GM12878 (cell line): ENCODE measurements around the gene TRIM22. TPM values are rescaled to one million over a fixed set of nuclear protein-coding genes. Genes with fewer than 3 reads are reported as not detected.

ENCODE experiments used
- ATAC-seq: fragments of 200-7000 bp; cut with Tn5 transposase; 3 replicates; pipeline ENCODE4 v1.9.1; 2020; ENCODE audit warnings: mild to moderate bottlenecking, moderate library complexity
- BruUV-seq: library from RNA; stranded (reverse); fragments of 400-500 nt; replicated peaks from 2 replicates; lab custom pipeline; 2021; lab: Mats Ljungman, UMichigan
- CTCF ChIA-PET: fragments of 300-600 bp; sonication (Branson Sonifier 250); formaldehyde crosslinking; extraction: SDS; loops from one replicate; lab custom pipeline; 2021; ENCODE audit warnings: inconsistent platforms; lab: Yijun Ruan, JAX
- POLR2A ChIA-PET: fragments of 350-600 bp; formaldehyde crosslinking; extraction: SDS; loops from one replicate; lab custom pipeline; 2021; ENCODE audit warnings: inconsistent platforms; lab: Charles Lee
- RAD21 ChIA-PET: fragments of 300-600 bp; sonication (Branson Sonifier 250); formaldehyde crosslinking; loops from one replicate; lab custom pipeline; 2023; ENCODE audit warnings: antibody characterized with exemption; ENCODE audit not compliant: unreplicated experiment; lab: Charles Lee
- SMC1A ChIA-PET: fragments of 300-600 bp; sonication (Branson Sonifier 250); formaldehyde crosslinking; loops from one replicate; lab custom pipeline; 2023; ENCODE audit not compliant: unreplicated experiment, uncharacterized antibody; lab: Charles Lee
- DNase-seq: peaks from one replicate; pipeline ENCODE4 v3.0.0-alpha.2; 2011; ENCODE audit warnings: low read depth, low spot score
- FAIRE-seq: peaks from 3 replicates; lab custom pipeline; 2011; peaks lifted over from hg19 to GRCh38; lab: Jason Lieb, UNC
- H2AFZ ChIP-seq: 2 replicates; pipeline ENCODE4 v1.6.0; 2011; ENCODE audit warnings: low read depth, low read length, control low read depth; ENCODE audit not compliant: control insufficient read depth
- H3K27ac ChIP-seq: 2 replicates; pipeline ENCODE4 v1.5.1; 2011; ENCODE audit warnings: control low read depth; ENCODE audit not compliant: control insufficient read depth, insufficient read depth
- H3K27me3 ChIP-seq, 2 experiments: replicated peaks in 1 of 2; 2 replicates each; pipeline versions ENCODE4 v1.6.0 to v1.6.1; 2011; ENCODE audit warnings: low read length in 1 of 2; ENCODE audit not compliant: control insufficient read depth in 2 of 2, insufficient read depth in 2 of 2
- H3K36me3 ChIP-seq, 2 experiments: 2 replicates each; pipeline ENCODE4 v1.5.1; 2011; ENCODE audit warnings: low read length in 1 of 2; ENCODE audit not compliant: control insufficient read depth in 2 of 2, insufficient read depth in 2 of 2
- H3K4me1 ChIP-seq: 2 replicates; pipeline ENCODE4 v1.6.1; 2011; ENCODE audit warnings: mild to moderate bottlenecking, low read length, moderate library complexity, mixed read lengths; ENCODE audit not compliant: control insufficient read depth, insufficient read depth
- H3K4me2 ChIP-seq: 2 replicates; pipeline ENCODE4 v1.6.0; 2011; ENCODE audit warnings: control low read depth; ENCODE audit not compliant: control insufficient read depth, insufficient read depth
- H3K4me3 ChIP-seq: fragments of 200-600 bp; sonication (generic); 2 replicates; pipeline ENCODE4 v1.5.1; 2016
- H3K79me2 ChIP-seq: 2 replicates; pipeline ENCODE4 v1.6.0; 2011; ENCODE audit warnings: low read length; ENCODE audit not compliant: control insufficient read depth, insufficient read depth
- H3K9ac ChIP-seq: 2 replicates; pipeline ENCODE4 v1.8.0; 2011; ENCODE audit warnings: low read length, control low read depth, mixed read lengths; ENCODE audit not compliant: control insufficient read depth, insufficient read depth
- H3K9me3 ChIP-seq: replicated peaks from 3 replicates; pipeline ENCODE4 v1.5.1; 2011; ENCODE audit warnings: mild to moderate bottlenecking, low read length; ENCODE audit not compliant: control insufficient read depth, insufficient read depth
- H4K20me1 ChIP-seq: 2 replicates; pipeline ENCODE4 v1.6.0; 2011; ENCODE audit not compliant: control insufficient read depth, insufficient read depth
- ATF2 ChIP-seq: IDR thresholded peaks from 2 replicates; pipeline ENCODE4 v1.6.1; 2012; ENCODE audit warnings: low read length, inconsistent platforms
- MTA3 ChIP-seq: IDR thresholded peaks from 2 replicates; pipeline ENCODE4 v1.6.1; 2012; ENCODE audit warnings: low read length, inconsistent platforms, borderline replicate concordance
- NR2F1 ChIP-seq: fragments of 450-650 bp; conservative IDR thresholded peaks from 2 replicates; pipeline ENCODE4 v1.6.1; 2017; ENCODE audit warnings: mild to moderate bottlenecking
- RAD21 ChIP-seq: IDR thresholded peaks from 2 replicates; pipeline ENCODE4 v1.6.1; 2011; ENCODE audit warnings: mild to moderate bottlenecking, low read depth, low read length, moderate library complexity; ENCODE audit not compliant: insufficient read depth
- ZNF384 ChIP-seq: IDR thresholded peaks from 2 replicates; pipeline ENCODE4 v1.6.1; 2012; ENCODE audit warnings: low read depth, mild to moderate bottlenecking, low read length, improper control_type of control experiment, borderline replicate concordance
- WGBS: methylation state at CpG from one replicate; pipeline ENCODE4 v1.1.6; 2016; ENCODE audit warnings: low lambda C conversion rate; ENCODE audit not compliant: insufficient replicate concordance, insufficient coverage; ENCODE audit errors: missing lambda C conversion rate; 5-methylcytosine and 5-hydroxymethylcytosine counted together
- in situ Hi-C: fragments of 300-500 bp; cut with MboI; formaldehyde crosslinking; loops from 9 replicates; pipeline ENCODE4 v1.14.3; 2018; ENCODE audit warnings: mixed read lengths
- intact Hi-C: fragments of 100-400 bp; cut with micrococcal nuclease; formaldehyde crosslinking; loops from one replicate; pipeline ENCODE4 v1.14.2; 2022; ENCODE audit not compliant: unreplicated experiment
- polyA plus RNA-seq, 11 experiments: library from polyadenylated mRNA; depleted of rRNA in 4 of 11; unstranded in 6 of 11; stranded (reverse) in 5 of 11; fragments of >200 nt; fragmentation: Nextera tagmentation in 4 of 11; fragmentation: Illumina TruSeq in 1 of 11; extraction: Ambion mirVana in 4 of 11; extraction: Trizol in 1 of 11; gene quantifications; 1 replicate in 1 of 11; 2 replicates in 10 of 11; pipeline versions ENCODE4 v1.2.1 to v1.2.3, GENCODE V29; 2011 to 2016; ENCODE audit warnings: inconsistent platforms in 2 of 11, missing spikeins in 2 of 11, low read depth in 1 of 11
- total RNA-seq, 4 experiments: library from RNA; depleted of rRNA in 3 of 4; stranded (reverse); fragments of >200 nt in 3 of 4; fragmentation: Illumina TruSeq in 1 of 4; extraction: Trizol in 1 of 4; gene quantifications; 2 replicates each; pipeline versions ENCODE4 v1.2.1 to v1.2.3, GENCODE V29; 2013 to 2021
- TF ChIP-seq, protein P1 (sequence below): IDR thresholded peaks from 2 replicates; pipeline ENCODE4 v1.6.1; 2011; ENCODE audit warnings: borderline replicate concordance, low read depth, mild to moderate bottlenecking, moderate library complexity, low read length; ENCODE audit not compliant: insufficient read depth, poor library complexity, severe bottlenecking

Gene TRIM22
- total and polyA plus RNA-seq, 10 of the 15 experiments (the other 5 are each of a cell fraction or from before 2014, with no cell fraction given): 116 to 485 (median 204) TPM

DNA sequence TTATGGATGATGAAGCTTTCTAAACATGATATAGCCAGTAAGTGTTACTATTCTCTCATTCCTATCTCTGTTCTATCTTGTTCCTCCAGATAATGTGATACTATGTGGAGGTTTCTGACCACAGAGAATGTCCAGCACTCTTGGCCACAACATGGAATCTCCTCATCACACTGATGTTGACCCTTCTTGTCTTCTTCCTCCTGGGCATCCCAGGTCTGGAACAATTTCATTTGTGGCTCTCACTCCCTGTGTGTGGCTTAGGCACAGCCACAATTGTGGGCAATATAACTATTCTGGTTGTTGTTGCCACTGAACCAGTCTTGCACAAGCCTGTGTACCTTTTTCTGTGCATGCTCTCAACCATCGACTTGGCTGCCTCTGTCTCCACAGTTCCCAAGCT lies 36.8 kb downstream of the TRIM22 start:
- no TSS peak for BruUV-seq
- ChIA-PET POLR2A (no interaction called here), SMC1A (interaction anchor here (1.1 to 1.4 kb wide), 2 partner anchors 42 to 56 kb away, joined by 3 read pairs; partner anchors contain the start of gene TRIM5), RAD21 (interaction anchor here (1.2 kb wide), 1 partner anchor 249 kb away, joined by 3 read pairs; no protein-coding TSS in a partner anchor), CTCF (interaction anchor here (1.2 kb wide), 1 partner anchor 8 kb away, joined by 3 read pairs; no protein-coding TSS in a partner anchor)
- no peaks in the 10 kb centered on the region for H3K4me1 ChIP-seq
- in situ Hi-C loops (no loop called here), intact Hi-C loops (no loop called here)
- ATAC-seq (no peak), DNase-seq (no peak), FAIRE-seq (no peak)
- no peak overlapping the region for H3K4me2 ChIP-seq
- TF ChIP-seq, protein P1, sequence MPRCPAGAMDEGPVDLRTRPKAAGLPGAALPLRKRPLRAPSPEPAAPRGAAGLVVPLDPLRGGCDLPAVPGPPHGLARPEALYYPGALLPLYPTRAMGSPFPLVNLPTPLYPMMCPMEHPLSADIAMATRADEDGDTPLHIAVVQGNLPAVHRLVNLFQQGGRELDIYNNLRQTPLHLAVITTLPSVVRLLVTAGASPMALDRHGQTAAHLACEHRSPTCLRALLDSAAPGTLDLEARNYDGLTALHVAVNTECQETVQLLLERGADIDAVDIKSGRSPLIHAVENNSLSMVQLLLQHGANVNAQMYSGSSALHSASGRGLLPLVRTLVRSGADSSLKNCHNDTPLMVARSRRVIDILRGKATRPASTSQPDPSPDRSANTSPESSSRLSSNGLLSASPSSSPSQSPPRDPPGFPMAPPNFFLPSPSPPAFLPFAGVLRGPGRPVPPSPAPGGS: no peak
- no peak overlapping the region for H3K4me3 ChIP-seq
- H3K9me3 ChIP-seq: no peaks in the 10 kb centered on the region
- H3K79me2 ChIP-seq: no peaks in the 10 kb centered on the region
- H3K9ac ChIP-seq: no peak overlapping the region
- no peaks in the 10 kb centered on the region for H4K20me1 ChIP-seq
- H3K27me3 ChIP-seq: no peaks in the 10 kb centered on the region
- no peaks in the 10 kb centered on the region for H3K36me3 ChIP-seq
- WGBS: 57% methylated on average over 1 of the region's 1 CpG
- no peak overlapping the region for H3K27ac ChIP-seq
- no peak overlapping the region for H2AFZ ChIP-seq

DNA sequence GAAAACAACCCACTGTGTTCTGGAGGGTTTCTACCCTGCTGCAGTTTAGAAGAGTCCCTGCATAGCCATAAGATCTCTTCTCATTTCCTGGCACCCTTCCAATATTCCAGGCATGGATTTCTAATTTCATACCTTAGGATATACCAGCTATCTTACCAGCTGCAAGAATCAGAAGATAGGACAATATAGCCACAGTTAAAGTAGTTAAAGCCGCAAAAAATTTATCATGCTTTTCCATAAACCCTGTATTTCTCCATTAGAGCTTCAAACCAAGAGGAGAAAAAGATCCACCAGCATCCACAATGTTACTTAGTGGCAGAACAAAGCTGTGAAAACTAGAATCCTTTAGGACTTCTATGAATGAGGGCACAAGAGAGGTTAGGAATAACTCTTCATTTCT lies 38.1 kb downstream of the TRIM22 start:
- no peak overlapping the region for H3K27ac ChIP-seq
- no peak overlapping the region for H3K4me2 ChIP-seq
- H3K79me2 ChIP-seq: no peaks in the 10 kb centered on the region
- POLR2A ChIA-PET: interaction anchor here (0.6 kb wide), 1 partner anchor 43 kb away, joined by 3 read pairs; the partner anchor contains the start of gene TRIM5
- RAD21 ChIA-PET: no interaction called here
- DNase-seq: no peak
- no peak overlapping the region for H3K4me3 ChIP-seq
- no peak for ATAC-seq
- no peaks in the 10 kb centered on the region for H3K4me1 ChIP-seq
- in situ Hi-C loops: no loop called here
- SMC1A ChIA-PET: interaction anchor here (1.1 kb wide), 1 partner anchor 43 kb away, joined by 3 read pairs; the partner anchor contains the start of gene TRIM5
- no peak for FAIRE-seq
- no TSS peak for BruUV-seq
- no peaks in the 10 kb centered on the region for H4K20me1 ChIP-seq
- H3K36me3 ChIP-seq: no peaks in the 10 kb centered on the region
- WGBS: 77% methylated on average over 1 of the region's 1 CpG
- H3K9me3 ChIP-seq: no peaks in the 10 kb centered on the region
- TF ChIP-seq ZNF384: no peak
- TF ChIP-seq ATF2: no peak
- TF ChIP-seq MTA3: no peak
- no peak for TF ChIP-seq RAD21
- no peak for TF ChIP-seq NR2F1
- intact Hi-C loops: no loop called here
- H3K27me3 ChIP-seq: no peaks in the 10 kb centered on the region
- no peak overlapping the region for H3K9ac ChIP-seq
- H2AFZ ChIP-seq: no peak overlapping the region
- CTCF ChIA-PET: interaction anchor here (0.6 kb wide), 1 partner anchor 16 kb away, joined by 3 read pairs; no protein-coding TSS in a partner anchor
